SK-N-SH (cell line): ENCODE data around the gene TCOF1.

Experiments
- CTCF ChIP-seq: fragments of 200-600 bp; sonication (generic); IDR thresholded peaks from 2 replicates; pipeline ENCODE4 v1.6.1; 2017; ENCODE audit warnings: antibody characterized with exemption, mild to moderate bottlenecking, moderate library complexity
- EP300 ChIP-seq, 2 experiments: IDR thresholded peaks; 2 replicates each; pipeline versions ENCODE4 v1.4.0 to v1.6.1; 2012; ENCODE audit warnings: borderline replicate concordance in 1 of 2, low read depth in 1 of 2, low read length in 1 of 2
- EZH2phosphoT487 ChIP-seq: fragments of 200-600 bp; sonication (generic); IDR thresholded peaks from 2 replicates; pipeline ENCODE4 v1.6.1; 2017; ENCODE audit warnings: low read depth, mixed run types, mild to moderate bottlenecking, antibody characterized with exemption, moderate library complexity, borderline replicate concordance
- GATA2 ChIP-seq: sonication (generic); formaldehyde crosslinking; IDR thresholded peaks from 2 replicates; pipeline ENCODE4 v1.5.0; 2020; ENCODE audit warnings: mild to moderate bottlenecking, missing genetic modification reagents
- JUND ChIP-seq: IDR thresholded peaks from 2 replicates; pipeline ENCODE4 v1.4.0; 2012
- SMC3 ChIP-seq: IDR thresholded peaks from 2 replicates; pipeline ENCODE4 v1.6.1; 2012; ENCODE audit warnings: low read depth, low read length, improper control_type of control experiment
- TCF12 ChIP-seq: IDR thresholded peaks from 2 replicates; pipeline ENCODE4 v1.4.0; 2012
- TF ChIP-seq, protein P1 (sequence below): IDR thresholded peaks from 2 replicates; pipeline ENCODE4 v1.4.0; 2012; ENCODE audit warnings: low read depth, borderline replicate concordance
- TF ChIP-seq, protein P2 (sequence below): fragments of 150-350 bp; IDR thresholded peaks from 2 replicates; pipeline ENCODE4 v1.6.1; 2016; ENCODE audit warnings: mild to moderate bottlenecking, low read depth, low read length
- TF ChIP-seq, protein P3 (sequence below): IDR thresholded peaks from 2 replicates; pipeline ENCODE4 v1.6.1; 2012; ENCODE audit warnings: mild to moderate bottlenecking, low read depth, low read length, moderate library complexity
- TF ChIP-seq, protein P4 (sequence below): IDR thresholded peaks from 2 replicates; pipeline ENCODE4 v1.4.0; 2012; ENCODE audit warnings: low read depth, borderline replicate concordance

DNA sequence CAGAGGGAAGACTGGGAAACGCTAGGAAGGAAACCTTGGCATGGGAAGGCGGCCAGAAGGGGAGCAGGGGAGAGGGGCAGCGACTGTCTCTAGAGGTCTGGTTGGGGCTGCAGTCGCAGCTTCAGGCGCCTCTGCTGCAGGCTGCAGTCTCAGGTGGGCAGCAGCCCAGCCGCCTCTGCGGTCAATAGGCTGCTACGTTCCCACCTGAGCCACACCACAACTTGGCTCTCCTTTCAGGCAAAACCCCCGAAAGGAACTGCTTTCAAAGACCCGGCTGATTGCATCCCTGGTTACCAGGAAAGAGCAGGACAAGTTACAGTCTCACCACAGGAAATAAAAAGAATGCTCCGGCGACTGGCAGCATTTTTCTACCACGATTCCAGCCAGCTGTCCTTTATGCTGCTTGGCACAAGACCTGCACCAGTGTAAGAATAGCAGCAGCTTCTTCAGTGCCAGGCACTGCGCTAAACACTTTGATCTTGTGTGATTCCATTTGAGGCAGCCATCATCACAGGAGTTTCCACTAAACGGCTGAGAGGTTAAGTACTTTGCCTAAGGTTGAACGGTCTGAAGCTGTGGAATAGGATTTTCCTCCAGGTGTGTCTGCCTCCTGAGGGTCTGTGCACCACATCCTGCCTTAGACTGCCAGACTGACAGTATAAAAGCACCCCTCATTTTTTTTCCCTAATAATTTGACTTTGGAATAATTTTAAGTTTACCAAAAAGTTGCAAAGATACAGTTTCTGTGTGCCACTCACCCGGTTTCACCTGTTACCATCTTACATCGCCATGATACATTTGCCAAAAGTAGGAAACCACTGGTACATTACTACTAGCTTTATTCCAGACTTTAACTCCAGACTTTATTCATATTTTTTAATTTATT, 84.6 kb downstream of the TCOF1 start:
- no peak for TF ChIP-seq SMC3
- no peak for TF ChIP-seq CTCF
- no peak for TF ChIP-seq EZH2phosphoT487
- TF ChIP-seq TCF12, result no peak
- no peak for TF ChIP-seq EP300 (IDR thresholded peaks at IDR 0.05; ENCODE audit: borderline replicate concordance in 1 of 2, low read depth in 1 of 2, low read length in 1 of 2)
- TF ChIP-seq, protein P1, sequence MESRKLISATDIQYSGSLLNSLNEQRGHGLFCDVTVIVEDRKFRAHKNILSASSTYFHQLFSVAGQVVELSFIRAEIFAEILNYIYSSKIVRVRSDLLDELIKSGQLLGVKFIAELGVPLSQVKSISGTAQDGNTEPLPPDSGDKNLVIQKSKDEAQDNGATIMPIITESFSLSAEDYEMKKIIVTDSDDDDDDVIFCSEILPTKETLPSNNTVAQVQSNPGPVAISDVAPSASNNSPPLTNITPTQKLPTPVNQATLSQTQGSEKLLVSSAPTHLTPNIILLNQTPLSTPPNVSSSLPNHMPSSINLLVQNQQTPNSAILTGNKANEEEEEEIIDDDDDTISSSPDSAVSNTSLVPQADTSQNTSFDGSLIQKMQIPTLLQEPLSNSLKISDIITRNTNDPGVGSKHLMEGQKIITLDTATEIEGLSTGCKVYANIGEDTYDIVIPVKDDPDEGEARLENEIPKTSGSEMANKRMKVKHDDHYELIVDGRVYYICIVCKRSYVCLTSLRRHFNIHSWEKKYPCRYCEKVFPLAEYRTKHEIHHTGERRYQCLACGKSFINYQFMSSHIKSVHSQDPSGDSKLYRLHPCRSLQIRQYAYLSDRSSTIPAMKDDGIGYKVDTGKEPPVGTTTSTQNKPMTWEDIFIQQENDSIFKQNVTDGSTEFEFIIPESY, result no peak
- TF ChIP-seq JUND, result no peak
- no peak for TF ChIP-seq GATA2 (CRISPR knock-in tag)
- TF ChIP-seq, protein P2, sequence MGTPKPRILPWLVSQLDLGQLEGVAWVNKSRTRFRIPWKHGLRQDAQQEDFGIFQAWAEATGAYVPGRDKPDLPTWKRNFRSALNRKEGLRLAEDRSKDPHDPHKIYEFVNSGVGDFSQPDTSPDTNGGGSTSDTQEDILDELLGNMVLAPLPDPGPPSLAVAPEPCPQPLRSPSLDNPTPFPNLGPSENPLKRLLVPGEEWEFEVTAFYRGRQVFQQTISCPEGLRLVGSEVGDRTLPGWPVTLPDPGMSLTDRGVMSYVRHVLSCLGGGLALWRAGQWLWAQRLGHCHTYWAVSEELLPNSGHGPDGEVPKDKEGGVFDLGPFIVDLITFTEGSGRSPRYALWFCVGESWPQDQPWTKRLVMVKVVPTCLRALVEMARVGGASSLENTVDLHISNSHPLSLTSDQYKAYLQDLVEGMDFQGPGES, result no peak
- TF ChIP-seq, protein P3, sequence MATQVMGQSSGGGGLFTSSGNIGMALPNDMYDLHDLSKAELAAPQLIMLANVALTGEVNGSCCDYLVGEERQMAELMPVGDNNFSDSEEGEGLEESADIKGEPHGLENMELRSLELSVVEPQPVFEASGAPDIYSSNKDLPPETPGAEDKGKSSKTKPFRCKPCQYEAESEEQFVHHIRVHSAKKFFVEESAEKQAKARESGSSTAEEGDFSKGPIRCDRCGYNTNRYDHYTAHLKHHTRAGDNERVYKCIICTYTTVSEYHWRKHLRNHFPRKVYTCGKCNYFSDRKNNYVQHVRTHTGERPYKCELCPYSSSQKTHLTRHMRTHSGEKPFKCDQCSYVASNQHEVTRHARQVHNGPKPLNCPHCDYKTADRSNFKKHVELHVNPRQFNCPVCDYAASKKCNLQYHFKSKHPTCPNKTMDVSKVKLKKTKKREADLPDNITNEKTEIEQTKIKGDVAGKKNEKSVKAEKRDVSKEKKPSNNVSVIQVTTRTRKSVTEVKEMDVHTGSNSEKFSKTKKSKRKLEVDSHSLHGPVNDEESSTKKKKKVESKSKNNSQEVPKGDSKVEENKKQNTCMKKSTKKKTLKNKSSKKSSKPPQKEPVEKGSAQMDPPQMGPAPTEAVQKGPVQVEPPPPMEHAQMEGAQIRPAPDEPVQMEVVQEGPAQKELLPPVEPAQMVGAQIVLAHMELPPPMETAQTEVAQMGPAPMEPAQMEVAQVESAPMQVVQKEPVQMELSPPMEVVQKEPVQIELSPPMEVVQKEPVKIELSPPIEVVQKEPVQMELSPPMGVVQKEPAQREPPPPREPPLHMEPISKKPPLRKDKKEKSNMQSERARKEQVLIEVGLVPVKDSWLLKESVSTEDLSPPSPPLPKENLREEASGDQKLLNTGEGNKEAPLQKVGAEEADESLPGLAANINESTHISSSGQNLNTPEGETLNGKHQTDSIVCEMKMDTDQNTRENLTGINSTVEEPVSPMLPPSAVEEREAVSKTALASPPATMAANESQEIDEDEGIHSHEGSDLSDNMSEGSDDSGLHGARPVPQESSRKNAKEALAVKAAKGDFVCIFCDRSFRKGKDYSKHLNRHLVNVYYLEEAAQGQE, result no peak
- TF ChIP-seq, protein P4, sequence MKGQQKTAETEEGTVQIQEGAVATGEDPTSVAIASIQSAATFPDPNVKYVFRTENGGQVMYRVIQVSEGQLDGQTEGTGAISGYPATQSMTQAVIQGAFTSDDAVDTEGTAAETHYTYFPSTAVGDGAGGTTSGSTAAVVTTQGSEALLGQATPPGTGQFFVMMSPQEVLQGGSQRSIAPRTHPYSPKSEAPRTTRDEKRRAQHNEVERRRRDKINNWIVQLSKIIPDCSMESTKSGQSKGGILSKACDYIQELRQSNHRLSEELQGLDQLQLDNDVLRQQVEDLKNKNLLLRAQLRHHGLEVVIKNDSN, result no peak
